Stimulated activated CD8-positive, alpha-beta memory T cell treated with anti-CD3 and anti-CD28 coated beads, Interleukin-12 subunit alpha, Interleukin-12 subunit beta, amount 100 ng/mL, for 4 hours (primary cell): ENCODE data around the gene ANO6.
"Not testable (repeated sequence)": the region's sequence is repeated elsewhere in the genome, so short reads cannot be mapped to it uniquely, and the experiment has no call there.

Experiments
- DNase-seq: peaks from one replicate; pipeline ENCODE4 v3.0.0-alpha.2; 2020; ENCODE audit warnings: low read depth

Gene ANO6

DNA sequence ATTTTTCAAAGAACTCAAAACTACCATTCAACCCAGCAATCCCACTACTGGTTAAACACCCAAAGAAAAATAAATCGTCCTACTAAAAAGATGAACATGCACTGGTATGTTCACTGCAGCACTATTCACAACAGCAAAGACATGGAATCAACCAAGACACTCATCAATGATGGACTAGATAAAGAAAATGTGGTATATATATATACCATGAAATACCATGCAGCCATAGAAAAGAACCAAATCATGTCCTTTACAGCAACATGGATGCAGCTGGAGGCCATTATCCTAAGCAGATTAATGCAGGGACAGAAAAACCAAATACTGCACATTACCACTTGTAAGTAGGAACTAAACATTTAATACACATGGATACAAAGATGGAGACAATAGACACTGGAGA lies 3.8 kb upstream of the ANO6 start:
- DNase-seq, result no peak

DNA sequence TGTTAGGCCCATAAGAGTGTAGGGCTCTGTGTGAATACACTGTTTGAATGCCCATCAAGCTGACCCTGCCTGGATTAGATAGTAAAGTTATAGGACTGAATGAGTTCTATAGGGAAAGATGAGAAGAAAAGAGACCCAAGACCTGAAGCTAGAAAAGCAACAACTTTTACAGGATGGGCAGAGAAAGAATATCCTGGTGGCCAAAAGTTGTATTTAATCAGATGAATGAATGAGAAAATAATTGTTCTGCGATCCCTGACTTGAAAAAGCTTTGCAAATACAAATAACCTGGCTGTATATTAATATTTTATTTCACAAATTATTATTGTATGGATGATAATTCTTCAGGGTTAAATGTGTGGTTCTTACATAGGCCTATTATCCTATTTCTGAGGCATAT lies 2.8 kb upstream of the ANO6 start:
- no peak for DNase-seq

DNA sequence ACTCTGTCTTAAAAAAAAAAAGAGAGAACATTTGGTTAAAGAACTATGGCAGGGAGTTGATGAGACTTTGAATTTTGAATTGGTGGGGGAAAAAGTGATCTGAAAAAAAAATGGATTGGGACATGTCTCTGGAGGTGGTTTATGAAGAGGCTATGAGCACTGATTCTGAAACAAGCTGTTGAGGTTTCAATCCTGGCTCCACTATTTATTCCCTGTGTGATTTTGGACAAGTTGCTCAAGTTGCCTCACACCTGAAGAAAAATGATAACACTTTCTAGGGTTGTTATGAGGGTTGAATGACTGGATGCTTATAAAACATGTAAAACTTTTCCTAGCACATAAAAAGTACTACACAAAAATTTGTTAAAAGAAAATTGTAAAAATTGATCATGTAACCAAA lies 1.8 kb upstream of the ANO6 start:
- DNase-seq, result no peak

DNA sequence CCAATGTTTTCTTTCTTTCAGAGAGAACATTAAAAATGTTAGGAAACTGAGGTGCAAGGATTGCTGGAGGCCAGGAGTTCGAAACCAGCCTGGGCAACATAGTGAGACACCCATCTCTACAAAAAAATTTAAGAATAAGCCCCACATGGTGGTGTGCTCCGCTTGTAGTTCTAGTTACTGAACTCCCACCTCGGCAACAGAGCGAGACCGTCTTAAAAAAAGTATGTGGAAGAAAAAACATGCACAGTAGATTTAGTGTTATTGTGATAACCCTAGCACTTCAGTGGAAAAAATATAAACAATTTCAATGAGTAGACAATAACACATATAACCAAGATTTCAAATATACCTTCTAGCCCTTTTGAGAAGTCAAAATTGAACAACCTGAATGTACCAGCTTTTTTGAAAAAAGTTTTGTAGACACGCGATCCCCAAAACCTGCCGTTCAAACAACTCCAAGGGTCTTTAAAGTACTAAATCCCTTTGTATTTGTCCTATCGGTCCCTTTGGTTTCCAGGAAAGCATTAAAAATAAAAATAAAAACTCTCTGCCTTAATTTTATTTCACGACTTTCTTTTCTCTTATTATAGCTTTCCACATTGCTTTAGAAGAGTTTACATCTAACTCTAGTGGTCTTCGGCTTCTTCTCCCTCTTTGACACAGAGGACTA lies 1.0 kb upstream of the ANO6 start:
- no peak for DNase-seq

DNA sequence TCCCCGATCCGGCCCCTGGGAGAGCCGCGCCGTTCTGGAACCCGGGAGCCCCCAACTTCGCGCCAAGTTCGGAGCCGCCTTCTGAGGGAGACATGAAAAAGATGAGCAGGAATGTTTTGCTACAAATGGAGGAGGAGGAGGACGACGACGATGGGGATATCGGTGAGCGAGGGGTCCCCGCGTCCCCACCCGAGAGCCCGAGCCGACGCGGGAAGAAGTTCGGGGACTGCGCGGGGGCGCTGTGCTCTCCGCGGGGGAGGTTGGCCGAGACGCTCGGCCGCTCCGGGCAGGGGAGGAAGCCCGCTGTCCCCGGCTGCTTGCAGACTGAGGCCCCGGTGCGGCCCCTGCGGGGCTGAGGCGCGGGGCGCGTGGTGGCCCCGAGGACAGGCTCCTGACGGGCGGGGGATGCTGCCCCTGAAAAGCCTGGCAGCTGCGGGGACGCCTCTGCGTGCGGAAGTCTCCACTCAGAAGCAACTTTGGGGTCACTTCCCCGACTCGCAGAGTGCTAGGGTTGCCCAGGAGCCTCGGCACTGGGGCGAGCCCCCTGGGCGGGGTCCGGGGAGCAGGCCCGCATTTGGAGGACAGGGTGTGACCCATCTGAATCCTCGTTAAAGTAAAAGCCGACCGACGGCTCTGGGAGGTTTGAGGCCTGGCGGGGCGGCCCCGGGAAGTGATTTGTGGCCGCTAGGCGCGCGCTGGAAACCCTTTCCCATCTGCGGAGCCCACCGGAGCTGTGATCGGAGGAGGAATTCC lies 511 bp downstream of the ANO6 start:
- DNase-seq, result peak; percentile 39

DNA sequence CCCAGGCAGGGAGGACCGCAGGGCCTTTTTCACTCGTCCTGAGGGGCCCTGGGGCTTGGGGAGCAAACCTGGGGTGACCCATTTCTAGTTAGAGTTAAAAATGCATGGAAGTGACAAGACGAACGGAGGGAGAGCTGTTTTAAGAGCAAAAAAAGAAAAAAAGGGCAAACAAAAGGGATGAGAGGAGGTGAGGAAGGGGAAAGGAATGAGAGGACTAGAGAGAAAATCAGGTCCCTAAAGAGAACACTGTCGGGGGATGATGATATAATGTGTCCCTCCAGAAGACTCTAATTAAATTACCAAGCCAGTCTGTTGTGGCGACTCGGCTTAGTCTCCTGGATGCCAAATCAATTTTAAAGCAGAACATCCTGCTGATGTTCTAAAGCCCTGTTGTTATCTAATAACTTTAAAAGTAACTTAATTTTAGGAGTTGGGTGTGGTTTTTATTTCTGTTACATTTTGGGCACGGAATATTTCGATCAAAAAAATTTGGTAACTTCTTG lies 1.1 kb downstream of the ANO6 start:
- DNase-seq, result no peak

DNA sequence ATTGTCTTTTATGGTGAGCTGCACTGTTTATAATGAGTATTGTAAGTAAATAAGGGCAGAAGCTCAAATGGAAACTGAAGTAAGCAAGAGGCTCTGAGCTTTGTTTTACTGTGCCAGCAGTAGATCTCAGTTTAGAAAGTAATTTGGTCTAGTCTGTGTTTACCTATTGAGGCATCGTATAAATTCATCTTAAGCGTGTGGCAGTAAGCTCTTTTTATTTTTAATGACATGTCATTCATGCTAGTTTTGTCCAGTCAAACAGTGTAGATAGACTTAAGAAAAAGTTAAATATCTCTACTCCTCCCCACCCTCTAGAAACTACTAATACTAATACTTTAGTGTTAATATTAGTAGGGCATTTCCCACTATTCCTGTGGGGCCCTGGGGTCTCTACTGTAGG lies 2.0 kb downstream of the ANO6 start:
- no peak for DNase-seq

DNA sequence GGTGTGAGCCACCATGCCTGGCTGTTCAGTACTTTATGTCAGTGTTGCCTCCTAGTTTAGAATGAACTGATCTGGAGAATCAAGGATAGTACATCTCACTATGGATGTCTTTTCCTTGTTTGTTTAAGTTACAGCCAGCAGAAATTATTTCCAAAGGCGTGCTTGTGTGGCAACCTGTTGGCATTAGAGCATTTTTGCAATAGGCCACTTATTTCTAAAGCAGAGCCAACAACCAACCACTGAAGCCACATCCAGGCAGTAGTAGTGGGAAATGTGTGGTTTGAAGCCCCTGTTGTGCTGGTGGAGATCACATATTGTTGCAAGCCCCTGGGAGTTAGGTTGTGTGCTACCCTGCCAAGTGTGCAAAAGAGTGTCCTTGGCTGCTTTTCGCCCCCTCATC lies 3.7 kb downstream of the ANO6 start:
- no peak for DNase-seq

DNA sequence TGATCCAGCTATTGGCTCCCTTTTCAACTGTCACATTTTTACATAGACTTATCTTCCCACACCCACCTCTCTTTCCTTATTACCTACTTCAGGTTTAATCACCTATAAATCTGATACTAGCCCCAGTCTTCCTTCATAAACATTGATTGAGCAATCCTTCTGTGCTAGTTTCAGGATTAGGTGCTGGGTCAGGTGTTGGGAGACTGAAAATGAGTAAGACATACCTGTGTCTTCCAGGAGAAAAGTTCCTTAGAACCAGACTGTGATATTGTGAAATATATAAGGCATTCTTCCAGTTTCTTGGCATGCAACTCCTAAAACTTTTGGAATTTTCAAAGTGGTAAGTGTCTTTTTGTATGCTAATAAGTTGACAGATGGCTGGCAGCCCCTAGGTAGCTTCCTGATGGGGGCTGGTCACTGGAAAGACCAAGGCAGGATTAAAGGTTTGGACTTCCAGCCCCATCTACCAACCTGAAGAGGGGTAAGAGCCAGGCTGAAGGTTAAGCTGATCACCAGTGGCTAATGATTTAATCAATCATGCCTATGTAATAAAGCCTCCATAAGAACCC lies 4.6 kb downstream of the ANO6 start:
- no peak for DNase-seq

DNA sequence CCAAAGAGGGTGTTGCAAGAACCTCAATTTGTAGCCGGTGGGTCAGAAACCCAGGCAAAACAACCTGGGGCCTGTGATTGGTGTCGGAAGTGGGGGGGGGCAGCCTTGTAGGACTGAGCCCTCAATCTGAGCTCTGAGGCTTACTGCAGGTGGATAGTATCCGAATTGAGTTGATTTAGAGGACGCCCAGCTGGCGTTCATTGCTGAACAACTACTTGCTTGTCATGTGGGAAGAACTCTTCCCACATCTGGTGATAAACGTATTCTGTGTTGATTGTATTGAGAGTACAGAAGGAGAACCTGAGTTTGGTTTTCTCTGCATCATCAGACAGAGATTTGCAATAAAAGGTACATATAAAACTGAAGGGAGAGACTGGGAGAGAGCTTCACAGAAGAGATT lies 5.1 kb downstream of the ANO6 start:
- DNase-seq, result no peak

DNA sequence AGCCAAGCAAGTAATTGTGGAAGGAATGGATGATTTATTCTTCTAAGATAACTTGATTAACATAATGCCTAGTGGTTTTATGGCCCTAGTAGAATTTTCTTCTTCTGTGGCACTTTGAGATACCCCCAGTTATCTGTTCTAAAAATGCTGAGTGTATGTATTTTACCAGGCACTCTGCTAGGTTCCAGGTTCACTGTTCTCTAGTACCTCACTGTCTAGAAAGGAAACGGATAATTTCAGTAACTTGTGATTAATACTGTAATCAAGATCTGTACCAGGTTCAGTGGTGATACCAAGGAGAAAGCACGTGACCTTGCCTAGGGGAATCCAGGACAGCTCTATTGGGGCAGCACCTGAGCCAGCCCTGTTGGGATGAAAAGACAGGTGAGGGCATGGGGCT lies 8.0 kb downstream of the ANO6 start:
- DNase-seq, result no peak

DNA sequence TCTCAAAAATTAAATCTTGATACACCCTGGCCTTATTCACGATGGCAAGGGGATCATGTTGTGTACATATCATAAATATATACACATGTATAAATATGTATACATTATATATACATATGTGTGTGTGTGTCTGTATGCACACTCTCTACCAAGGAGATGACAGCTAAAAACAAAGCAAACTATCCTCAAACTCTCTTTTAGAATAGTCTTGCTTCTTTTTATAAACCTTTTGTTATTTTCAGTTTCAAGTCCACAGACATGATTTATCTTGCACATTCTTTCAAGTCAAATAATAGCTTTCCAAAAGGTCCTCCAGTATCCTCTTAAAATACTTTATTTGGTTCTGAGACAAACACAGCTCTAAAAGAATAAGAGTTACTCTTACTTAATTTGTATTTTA lies 8.4 kb downstream of the ANO6 start:
- DNase-seq, result no peak

DNA sequence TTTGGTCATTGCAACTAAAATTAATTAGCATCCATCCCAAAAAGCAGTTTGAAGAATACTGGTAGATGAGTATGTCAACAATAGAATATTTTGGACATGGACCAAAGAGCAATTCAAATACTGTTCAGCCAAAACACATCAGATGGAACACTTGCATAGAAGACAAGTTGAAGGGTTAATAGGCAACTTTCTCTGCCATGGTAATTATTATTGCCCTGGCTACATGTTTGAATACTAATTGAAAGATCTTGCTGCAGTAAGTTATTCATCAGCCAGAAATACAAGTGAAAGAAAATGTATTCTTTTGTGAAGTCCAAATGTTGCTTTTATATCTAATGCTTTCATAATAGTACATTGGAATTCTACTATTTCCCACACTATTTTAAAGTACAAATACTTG lies 10.1 kb downstream of the ANO6 start:
- DNase-seq, result no peak

DNA sequence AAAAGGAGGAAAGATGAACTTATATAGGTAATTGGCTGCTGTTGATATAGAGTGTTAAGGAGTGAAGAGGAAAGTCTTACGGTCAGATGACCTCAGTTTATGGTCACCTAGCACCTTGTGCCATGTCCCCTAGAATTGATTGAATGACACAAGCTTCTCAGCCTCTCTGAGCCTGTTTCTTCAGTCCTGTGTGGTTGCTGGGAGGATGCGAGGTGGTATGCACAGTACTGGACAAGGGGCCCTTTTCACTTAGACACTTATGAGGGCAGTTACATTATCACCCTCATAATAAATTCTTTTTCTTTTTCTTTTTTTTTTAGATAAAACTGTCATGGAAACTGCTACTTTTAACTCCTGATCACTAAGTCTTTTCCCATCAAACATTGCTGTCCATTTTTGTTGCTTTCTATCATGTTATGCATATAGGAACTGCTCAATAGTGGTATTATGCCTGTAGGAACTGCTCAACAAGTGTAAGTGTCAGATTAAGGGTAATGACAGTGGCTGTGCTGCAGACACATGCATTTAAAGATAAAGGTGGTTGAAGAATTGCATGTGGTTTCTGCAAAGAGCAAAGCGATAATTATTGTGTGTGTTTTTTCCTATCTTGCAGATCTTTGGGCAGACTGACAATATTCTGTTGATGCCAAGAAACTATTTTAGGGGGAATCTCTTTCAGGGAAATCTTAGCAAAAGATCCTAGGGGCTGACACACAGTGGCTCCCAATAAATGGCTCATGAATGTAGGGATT lies 11.6 kb downstream of the ANO6 start:
- DNase-seq, result no peak

DNA sequence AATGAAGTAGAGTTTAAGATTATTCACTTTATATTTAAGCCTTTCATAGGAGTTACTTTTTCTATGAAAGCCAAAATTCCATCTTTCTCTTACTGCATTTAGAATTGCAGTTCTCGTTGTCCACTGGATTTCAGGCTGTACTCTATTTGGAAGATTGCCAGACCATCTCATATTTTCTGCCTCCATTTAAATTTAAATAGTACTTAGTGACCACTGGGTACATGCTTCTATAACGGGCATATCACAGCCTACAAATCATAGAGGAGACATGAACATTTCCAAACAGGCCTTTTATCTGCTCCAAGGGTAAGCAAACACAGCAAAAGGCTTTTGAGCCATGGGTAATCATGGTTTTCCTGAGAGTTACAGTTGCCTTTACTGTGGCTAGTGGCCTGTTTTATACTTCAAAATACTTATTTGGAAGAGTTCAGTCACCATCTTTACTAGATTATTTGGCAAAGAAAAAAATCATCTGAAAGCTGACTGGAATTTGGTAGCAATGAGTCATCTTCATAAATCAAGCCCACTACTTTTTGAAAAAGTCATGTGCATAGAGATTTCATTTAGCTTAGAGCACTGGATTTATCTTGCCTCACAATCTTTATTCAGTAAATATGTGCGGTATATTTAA lies 15.7 kb downstream of the ANO6 start:
- DNase-seq, result no peak

DNA sequence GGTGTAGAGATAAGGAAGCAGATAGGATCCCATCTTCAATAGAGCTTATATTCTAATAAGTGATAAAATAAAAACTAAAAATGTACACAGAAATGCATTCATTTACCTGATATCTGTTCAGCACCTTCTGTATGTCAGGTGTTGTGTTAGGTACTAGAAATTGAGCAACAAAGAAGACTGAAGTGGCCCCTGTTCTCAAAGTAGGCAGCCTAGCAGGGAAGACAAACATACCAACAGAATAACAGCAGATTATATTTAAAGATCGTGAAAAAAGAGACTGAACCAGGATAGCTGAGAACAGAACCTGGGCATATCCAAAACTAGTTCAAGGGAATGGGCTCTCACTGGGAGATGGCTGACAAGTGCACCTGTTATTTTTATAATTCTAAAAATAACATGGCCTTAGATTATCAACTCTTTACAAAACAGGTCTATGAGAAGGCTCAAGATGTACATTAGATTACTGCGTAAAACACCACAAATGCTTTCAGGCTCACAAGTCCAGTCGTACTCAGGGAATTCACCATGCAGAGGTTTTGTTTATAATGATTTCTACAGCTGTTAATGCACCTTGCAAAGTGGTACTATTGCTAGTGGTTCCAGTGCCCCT lies 16.4 kb downstream of the ANO6 start:
- DNase-seq, result no peak

DNA sequence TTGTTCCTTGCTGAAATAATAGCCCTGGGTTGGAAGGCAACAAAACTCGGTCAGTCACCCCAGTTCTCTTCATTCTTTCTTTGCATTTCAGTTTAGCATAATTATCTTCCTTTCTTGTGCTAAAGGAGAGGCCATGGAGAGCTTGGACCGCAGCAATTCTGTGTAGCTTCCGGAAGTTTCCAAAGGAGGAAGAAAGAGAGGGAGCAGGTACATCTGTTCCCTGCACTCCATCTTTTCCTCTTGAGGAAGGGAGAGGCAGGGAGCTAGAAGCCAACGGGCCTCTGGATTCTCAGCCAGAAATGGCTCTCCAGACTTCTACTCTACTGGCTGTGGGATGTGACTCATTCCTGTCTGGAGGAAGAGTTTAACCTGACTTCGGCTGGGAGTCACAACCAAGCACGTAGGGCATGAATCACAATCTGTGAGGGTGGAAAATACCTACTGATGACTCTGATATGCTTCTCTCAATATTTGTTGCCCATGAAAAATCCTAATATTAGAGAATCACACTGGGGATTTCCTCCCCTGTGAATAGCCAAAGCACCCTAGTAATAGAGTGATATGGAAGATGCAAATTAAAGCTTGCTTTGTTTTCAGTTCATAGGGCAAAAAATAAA lies 17.0 kb downstream of the ANO6 start:
- no peak for DNase-seq

DNA sequence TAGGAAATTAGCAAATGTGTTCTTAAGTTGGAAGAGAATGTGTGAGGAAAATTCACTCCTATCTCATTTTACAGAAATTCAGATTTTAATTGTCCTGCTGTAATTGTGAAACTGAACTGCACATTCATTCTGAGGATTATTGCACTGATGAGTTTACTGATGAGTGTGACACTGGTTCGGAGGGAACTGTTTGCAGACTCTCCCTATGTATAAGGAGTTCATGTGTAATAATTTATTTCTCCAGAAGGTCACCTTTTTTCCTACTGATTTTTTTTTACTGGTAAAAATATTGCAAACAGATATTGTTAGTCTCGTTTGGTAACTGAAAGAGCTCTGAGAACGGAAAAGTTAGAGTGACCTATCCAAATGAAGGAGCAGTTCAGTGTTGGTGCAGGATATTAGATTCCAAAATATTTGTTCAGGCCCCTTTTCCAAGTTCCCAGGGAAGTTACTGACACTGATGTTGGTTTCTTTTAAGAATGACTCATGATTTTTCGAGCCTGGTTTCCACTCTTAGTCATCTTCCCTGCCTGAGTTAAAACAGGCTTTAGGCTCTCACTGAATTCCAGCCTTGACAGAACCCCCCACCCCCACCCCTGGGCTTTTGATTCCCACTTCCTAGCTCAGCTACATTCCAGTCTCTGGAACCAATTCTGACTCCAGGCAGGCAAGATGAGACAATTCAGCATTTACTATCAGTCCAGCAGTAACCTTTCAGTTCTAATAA lies 18.4 kb downstream of the ANO6 start:
- no peak for DNase-seq

DNA sequence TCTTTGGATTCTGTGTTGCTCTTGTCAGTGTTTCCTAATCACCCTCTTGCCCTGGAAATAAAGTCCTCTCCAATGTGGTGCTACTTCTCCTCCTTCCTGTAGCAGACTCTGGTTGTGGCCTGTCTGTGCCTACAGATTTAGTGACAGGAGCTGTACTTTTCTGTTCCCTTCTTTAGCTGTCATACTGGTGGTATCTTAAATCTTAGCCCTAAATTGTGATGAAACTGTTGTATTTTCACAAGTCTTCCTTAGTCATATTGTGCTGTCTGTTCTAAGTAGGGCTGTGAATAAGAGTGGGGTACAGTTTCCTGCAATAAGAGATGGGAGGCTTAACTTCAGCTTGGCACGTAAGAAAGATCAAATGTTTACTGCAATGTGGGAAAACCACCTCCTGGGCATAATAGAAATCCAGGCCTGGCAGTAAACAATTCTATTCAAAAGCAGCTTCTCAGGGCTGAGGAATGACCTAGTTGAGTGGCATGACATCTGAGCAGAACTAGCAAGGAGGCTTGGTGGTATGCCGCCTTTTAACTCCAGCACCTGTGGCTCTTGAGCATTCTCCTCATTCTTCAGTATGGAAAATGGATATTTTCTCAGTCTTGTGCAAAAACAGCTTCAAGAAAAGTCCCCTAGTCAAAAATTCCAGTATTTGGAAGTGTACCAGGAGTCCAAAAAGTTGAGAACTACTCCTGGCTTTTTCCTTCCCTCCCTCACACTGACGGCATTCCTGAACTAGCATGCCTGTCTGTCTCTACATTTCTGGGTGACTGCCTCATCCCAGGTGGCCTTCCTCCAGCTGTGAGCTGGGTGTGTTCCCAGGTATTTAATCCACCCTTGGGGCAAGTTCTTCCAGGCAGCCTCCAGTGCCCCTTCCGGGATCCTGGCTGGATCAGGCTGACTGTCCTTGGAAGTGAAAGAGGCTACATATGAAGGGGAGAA lies 19.5 kb downstream of the ANO6 start:
- DNase-seq, result no peak

DNA sequence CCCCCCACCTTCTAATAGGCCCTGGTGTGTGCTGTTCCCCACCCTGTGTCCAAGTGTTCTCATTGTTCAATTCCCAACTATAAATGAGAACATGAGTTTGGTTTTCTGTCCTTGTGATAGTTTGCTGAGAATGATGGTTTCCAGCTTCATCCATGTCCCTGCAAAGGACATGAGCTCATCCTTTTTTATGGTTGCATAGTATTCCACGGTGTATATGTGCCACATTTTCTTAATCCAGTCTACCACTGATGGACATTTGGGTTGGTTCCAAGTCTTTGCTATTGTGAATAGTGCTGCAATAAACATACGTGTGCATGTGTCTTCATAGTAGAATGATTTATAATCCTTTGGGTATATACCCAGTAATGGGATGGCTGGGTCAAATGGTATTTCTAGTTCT lies 20.5 kb downstream of the ANO6 start:
- not testable (repeated sequence) for DNase-seq
